H1 (cell line): Measurements from ENCODE around the gene TMEM266. TPM values are rescaled to one million over a fixed set of nuclear protein-coding genes. Genes with fewer than 3 reads are reported as not detected.
"Not testable (repeated sequence)": the region's sequence is repeated elsewhere in the genome, so short reads cannot be mapped to it uniquely, and the experiment has no call there.

ENCODE experiments used
- CTCF ChIA-PET: fragments of 300-600 bp; sonication (Branson Sonifier 250); formaldehyde crosslinking; loops from one replicate; lab custom pipeline; 2021; ENCODE audit not compliant: partially characterized antibody; lab: Charles Lee
- POLR2A ChIA-PET: fragments of 300-600 bp; sonication (Branson Sonifier 250); formaldehyde crosslinking; loops from one replicate; lab custom pipeline; 2021; ENCODE audit warnings: inconsistent platforms; ENCODE audit not compliant: partially characterized antibody; lab: Charles Lee
- DNase-seq, 2 experiments: peaks; one replicate each; pipeline versions ENCODE4 v3.0.0 to v3.0.0-alpha.2; 2010 to 2022; ENCODE audit warnings: low spot score in 2 of 2, low read depth in 1 of 2, mixed read lengths in 1 of 2
- FAIRE-seq: peaks from 2 replicates; lab custom pipeline; 2011; peaks lifted over from hg19 to GRCh38; lab: Jason Lieb, UNC
- H2AFZ ChIP-seq: 2 replicates; pipeline ENCODE4 v1.8.1; 2012; ENCODE audit warnings: low read length, inconsistent platforms
- H2AK5ac ChIP-seq: 2 replicates; pipeline ENCODE4 v1.6.1; 2013; ENCODE audit warnings: low read depth, low read length
- H2BK120ac ChIP-seq: replicated peaks from 2 replicates; pipeline ENCODE3; 2013; ENCODE audit warnings: low read depth, low read length, inconsistent platforms
- H2BK12ac ChIP-seq: 2 replicates; pipeline ENCODE4 v1.6.1; 2013; ENCODE audit warnings: low read depth, low read length
- H2BK15ac ChIP-seq: 2 replicates; pipeline ENCODE4 v1.6.1; 2013; ENCODE audit warnings: low read length
- H2BK20ac ChIP-seq: 2 replicates; pipeline ENCODE4 v1.6.1; 2013; ENCODE audit warnings: low read length
- H2BK5ac ChIP-seq: 2 replicates; pipeline ENCODE4 v1.6.1; 2013; ENCODE audit warnings: low read depth, low read length
- H3K14ac ChIP-seq: 2 replicates; pipeline ENCODE4 v1.6.1; 2013; ENCODE audit warnings: inconsistent platforms; ENCODE audit not compliant: insufficient read length
- H3K18ac ChIP-seq: 2 replicates; pipeline ENCODE4 v1.6.1; 2013; ENCODE audit warnings: low read length; ENCODE audit errors: extremely low read depth
- H3K23ac ChIP-seq: 2 replicates; pipeline ENCODE4 v1.6.1; 2013; ENCODE audit warnings: inconsistent platforms; ENCODE audit not compliant: insufficient read length
- H3K23me2 ChIP-seq: 2 replicates; pipeline ENCODE4 v1.6.1; 2013; ENCODE audit warnings: low read depth, low read length
- H3K27ac ChIP-seq: 2 replicates; pipeline ENCODE4 v1.6.1; 2011; ENCODE audit warnings: low read depth, low read length, inconsistent platforms
- H3K27me3 ChIP-seq, 4 experiments: replicated peaks in 1 of 4; 1 replicate in 1 of 4; 2 replicates in 3 of 4; pipeline versions ENCODE4 v1.6.1 to v1.8.1; 2011 to 2013; ENCODE audit warnings: low read length in 3 of 4, mild to moderate bottlenecking in 3 of 4, inconsistent platforms in 2 of 4, mixed read lengths in 2 of 4, moderate library complexity in 1 of 4; ENCODE audit not compliant: control insufficient read depth in 3 of 4, insufficient read depth in 3 of 4; ENCODE audit errors: extremely low read depth in 1 of 4
- H3K36me3 ChIP-seq, 4 experiments: 2 replicates each; pipeline versions ENCODE4 v1.6.1 to v1.8.1; 2011 to 2013; ENCODE audit warnings: mild to moderate bottlenecking in 4 of 4, low read length in 3 of 4, moderate library complexity in 2 of 4, control low read depth in 1 of 4, inconsistent platforms in 1 of 4; ENCODE audit not compliant: insufficient read depth in 4 of 4, control insufficient read depth in 2 of 4
- H3K4ac ChIP-seq: replicated peaks from 2 replicates; pipeline ENCODE3; 2013; ENCODE audit warnings: low read length, low read depth, mixed read lengths, inconsistent platforms; ENCODE audit not compliant: insufficient read length
- H3K4me1 ChIP-seq, 4 experiments: replicated peaks in 1 of 4; 1 replicate in 1 of 4; 2 replicates in 3 of 4; pipeline versions ENCODE4 v1.6.1 to v1.8.1; 2011 to 2013; ENCODE audit warnings: low read length in 3 of 4, inconsistent platforms in 2 of 4, mixed read lengths in 1 of 4; ENCODE audit not compliant: insufficient read depth in 4 of 4, control insufficient read depth in 3 of 4
- H3K4me2 ChIP-seq, 2 experiments: 2 replicates each; pipeline versions ENCODE4 v1.6.1 to v1.8.1; 2011 to 2013; ENCODE audit warnings: low read depth in 2 of 2, low read length in 2 of 2, control low read depth in 1 of 2, inconsistent platforms in 1 of 2, mild to moderate bottlenecking in 1 of 2; ENCODE audit not compliant: insufficient read depth in 1 of 2
- H3K4me3 ChIP-seq, 4 experiments: fragments of 200-600, 300-600 bp in 1 of 4; sonication (generic), shearing (Covaris generic), sonication (Bioruptor Twin) in 1 of 4; 2 replicates each; pipeline versions ENCODE4 v1.5.1 to v1.8.1; 2011 to 2016; ENCODE audit warnings: low read length in 4 of 4, low read depth in 3 of 4, control low read depth in 2 of 4, inconsistent platforms in 2 of 4, mild to moderate bottlenecking in 2 of 4, mixed read lengths in 1 of 4, moderate library complexity in 1 of 4; ENCODE audit not compliant: insufficient read depth in 2 of 4; ENCODE audit errors: extremely low read depth in 1 of 4
- H3K56ac ChIP-seq: replicated peaks from 2 replicates; pipeline ENCODE3; 2013; ENCODE audit warnings: low read depth, mild to moderate bottlenecking, mixed read lengths, low read length, inconsistent platforms; ENCODE audit not compliant: insufficient read length
- H3K79me1 ChIP-seq: 2 replicates; pipeline ENCODE4 v1.6.1; 2013; ENCODE audit warnings: low read depth, low read length, control low read depth
- H3K79me2 ChIP-seq, 2 experiments: 2 replicates each; pipeline versions ENCODE4 v1.6.1 to v1.8.1; 2012 to 2013; ENCODE audit warnings: low read length in 2 of 2, mild to moderate bottlenecking in 2 of 2, inconsistent platforms in 1 of 2; ENCODE audit not compliant: insufficient read depth in 2 of 2, control insufficient read depth in 1 of 2
- H3K9ac ChIP-seq, 4 experiments: replicated peaks in 1 of 4; 1 replicate in 1 of 4; 2 replicates in 3 of 4; pipeline versions ENCODE4 v1.6.1 to v1.8.1; 2011 to 2013; ENCODE audit warnings: low read depth in 3 of 4, low read length in 3 of 4, control low read depth in 2 of 4, mild to moderate bottlenecking in 2 of 4, moderate library complexity in 2 of 4, inconsistent platforms in 1 of 4; ENCODE audit errors: extremely low read depth in 1 of 4
- H3K9me3 ChIP-seq, 2 experiments: 2 replicates each; pipeline versions ENCODE4 v1.6.1 to v1.8.1; 2012 to 2013; ENCODE audit warnings: mild to moderate bottlenecking in 2 of 2, moderate library complexity in 2 of 2, control low read depth in 1 of 2, inconsistent platforms in 1 of 2, low read depth in 1 of 2, low read length in 1 of 2, mixed read lengths in 1 of 2; ENCODE audit not compliant: insufficient read depth in 2 of 2
- H4K20me1 ChIP-seq, 2 experiments: replicated peaks in 1 of 2; 2 replicates each; pipeline versions ENCODE3 to v1.8.1; 2011 to 2013; ENCODE audit warnings: inconsistent platforms in 2 of 2, low read length in 2 of 2, mild to moderate bottlenecking in 1 of 2; ENCODE audit not compliant: insufficient read depth in 2 of 2, control insufficient read depth in 1 of 2
- H4K5ac ChIP-seq: 2 replicates; pipeline ENCODE4 v1.6.1; 2013; ENCODE audit warnings: low read length, low read depth, mixed read lengths, inconsistent platforms; ENCODE audit not compliant: insufficient read length
- H4K8ac ChIP-seq: 2 replicates; pipeline ENCODE4 v1.8.0; 2013; ENCODE audit warnings: mild to moderate bottlenecking, moderate library complexity, low read length, inconsistent platforms; ENCODE audit not compliant: insufficient read depth; ENCODE audit errors: extremely low read depth
- H4K91ac ChIP-seq: replicated peaks from 2 replicates; pipeline ENCODE3; 2013; ENCODE audit warnings: low read length, mixed read lengths, inconsistent platforms; ENCODE audit not compliant: insufficient read length
- WGBS, 2 experiments: shearing (Covaris generic) in 1 of 2; methylation state at CpG; one replicate each; pipeline versions ENCODE4 v1.1.6 to v1.1.7; 2013 to 2015; ENCODE audit warnings: low lambda C conversion rate in 2 of 2, mixed read lengths in 2 of 2, inconsistent platforms in 1 of 2, low coverage in 1 of 2, missing lambda C conversion rate in 1 of 2; ENCODE audit not compliant: insufficient replicate concordance in 2 of 2, insufficient coverage in 1 of 2, insufficient read length in 1 of 2; ENCODE audit errors: extremely low coverage in 1 of 2, missing lambda C conversion rate in 1 of 2; 5-methylcytosine and 5-hydroxymethylcytosine counted together
- polyA plus RNA-seq, 7 experiments: library from polyadenylated mRNA; depleted of rRNA in 3 of 7; stranded (reverse) in 5 of 7; unstranded in 2 of 7; fragments of >200 nt in 5 of 7; fragments of 200-250 nt in 2 of 7; gene quantifications; 1 replicate in 5 of 7; 2 replicates in 1 of 7; 4 replicates in 1 of 7; pipeline versions ENCODE4 v1.2.1 to v1.2.3, GENCODE V29; 2011 to 2013; ENCODE audit warnings: missing spikeins in 2 of 7, mixed read lengths in 2 of 7
- total RNA-seq: library from RNA; stranded (reverse); fragmentation: NEBNext Ultra II Directional; extraction: Animal tissue kit (Norgen Biotek cat#: 25700); gene quantifications from 2 replicates; pipeline ENCODE4 v1.2.1, GENCODE V29; 2021

The TMEM266 gene
- total and polyA plus RNA-seq, 2 of the 8 experiments (the other 6 are each of a cell fraction or from before 2014, with no cell fraction given), result 2.6 TPM

DNA sequence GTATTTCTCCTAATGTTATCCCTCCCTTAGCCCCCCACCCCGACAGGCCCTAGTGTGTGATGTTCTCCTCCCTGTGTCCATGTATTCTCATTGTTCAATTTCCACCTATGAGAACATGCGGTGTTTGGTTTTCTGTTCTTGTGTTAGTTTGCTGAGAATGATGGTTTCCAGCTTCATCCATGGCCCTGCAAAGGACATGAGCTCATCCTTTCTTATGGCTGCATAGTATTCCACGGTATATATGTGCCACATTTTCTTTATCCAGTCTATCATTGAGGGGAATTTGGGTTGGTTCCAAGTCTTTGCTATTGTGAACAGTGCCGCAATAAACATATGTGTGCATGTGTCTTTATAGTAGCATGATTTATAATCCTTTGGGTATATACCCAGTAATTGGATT, 46.3 kb upstream of the TMEM266 start:
- H2BK120ac ChIP-seq, CTCF ChIA-PET, H3K36me3 ChIP-seq, H3K4ac ChIP-seq, H3K56ac ChIP-seq, H3K27ac ChIP-seq, H2BK15ac ChIP-seq, H3K18ac ChIP-seq, H2BK12ac ChIP-seq, H3K4me2 ChIP-seq, H2AFZ ChIP-seq, H3K4me3 ChIP-seq, H4K5ac ChIP-seq, H2BK20ac ChIP-seq, H2AK5ac ChIP-seq, H3K79me2 ChIP-seq, H3K14ac ChIP-seq, H3K9me3 ChIP-seq, H3K23me2 ChIP-seq, H3K27me3 ChIP-seq, H2BK5ac ChIP-seq, H4K20me1 ChIP-seq, DNase-seq, H3K4me1 ChIP-seq, H3K79me1 ChIP-seq, FAIRE-seq, H3K9ac ChIP-seq, H3K23ac ChIP-seq, H4K8ac ChIP-seq, H4K91ac ChIP-seq: not testable (repeated sequence)
- 86% methylated on average over 4 of the region's 4 CpGs; no CpG with 5 or more reads in 1 of the 2 experiments for WGBS, 2 experiments
- POLR2A ChIA-PET, result interaction anchor here (1.3 kb wide), 1 partner anchor 14 kb away, joined by 4 read pairs; no protein-coding TSS in a partner anchor
